Panc1 (cell line): ENCODE data around the gene TRIP4.
A peak's percentile ranks its signal among the peaks of the same experiment; 100 is the strongest.

Experiments used
- POLR2AphosphoS5 ChIP-seq: IDR thresholded peaks from 2 replicates; pipeline ENCODE4 v1.6.1; 2012; ENCODE audit warnings: mild to moderate bottlenecking, low read depth, low read length, moderate library complexity
- SIN3A ChIP-seq: IDR thresholded peaks from 2 replicates; pipeline ENCODE4 v1.6.1; 2012; ENCODE audit warnings: low read depth, mild to moderate bottlenecking, low read length, moderate library complexity, borderline replicate concordance; ENCODE audit not compliant: insufficient read depth
- TCF7L2 ChIP-seq: IDR thresholded peaks from 2 replicates; pipeline ENCODE4 v1.6.1; 2011; ENCODE audit warnings: mild to moderate bottlenecking, low read depth, low read length, inconsistent platforms
- TF ChIP-seq, protein P1 (sequence below): fragments of 450-650 bp; IDR thresholded peaks from 2 replicates; pipeline ENCODE4 v1.5.1; 2017; ENCODE audit warnings: mild to moderate bottlenecking
- TF ChIP-seq, protein P2 (sequence below), 2 experiments: IDR thresholded peaks; 2 replicates each; pipeline ENCODE4 v1.6.1; 2011 to 2012; ENCODE audit warnings: low read depth in 2 of 2, control low read depth in 1 of 2, low read length in 1 of 2, mild to moderate bottlenecking in 1 of 2, moderate library complexity in 1 of 2; ENCODE audit not compliant: insufficient read depth in 1 of 2

DNA sequence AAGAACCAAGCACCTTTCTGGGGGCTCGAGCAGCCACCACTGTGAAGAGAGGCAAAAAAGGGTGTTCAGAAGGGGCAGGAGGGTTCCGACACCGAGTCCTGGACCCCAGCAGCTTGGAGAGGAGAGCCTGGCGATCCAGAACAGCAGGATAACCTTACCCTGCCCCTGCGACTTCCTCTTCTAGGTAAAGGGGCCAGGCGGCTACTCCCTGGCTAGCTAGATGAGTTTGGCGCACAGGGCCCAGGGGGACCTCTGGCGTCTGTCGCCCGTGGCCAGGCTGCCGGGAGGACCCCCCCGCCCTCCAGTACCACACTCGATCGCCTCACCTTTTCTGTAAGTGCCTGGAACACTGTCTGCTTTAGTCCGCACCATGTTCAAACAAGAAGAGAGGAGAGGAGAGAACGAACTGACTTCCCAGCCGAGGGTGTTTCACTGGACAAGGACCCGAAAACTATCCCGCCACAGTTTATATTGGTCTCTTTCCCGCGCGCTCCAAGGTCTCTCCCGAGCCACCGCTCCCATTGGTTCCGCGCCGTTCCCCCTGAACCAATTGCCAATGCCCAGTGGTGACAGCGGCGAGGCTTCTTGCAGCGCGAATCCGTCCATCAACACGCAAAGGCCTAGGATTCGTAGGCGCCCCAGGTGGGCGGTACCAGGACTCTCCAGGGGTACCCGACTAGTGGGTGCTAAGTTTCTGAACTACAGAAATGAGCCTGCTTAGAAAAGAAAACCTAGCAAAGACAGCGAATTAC, 6.5 kb upstream of the TRIP4 start, which contains the start of gene PCLAF:
- TF ChIP-seq, protein P1, sequence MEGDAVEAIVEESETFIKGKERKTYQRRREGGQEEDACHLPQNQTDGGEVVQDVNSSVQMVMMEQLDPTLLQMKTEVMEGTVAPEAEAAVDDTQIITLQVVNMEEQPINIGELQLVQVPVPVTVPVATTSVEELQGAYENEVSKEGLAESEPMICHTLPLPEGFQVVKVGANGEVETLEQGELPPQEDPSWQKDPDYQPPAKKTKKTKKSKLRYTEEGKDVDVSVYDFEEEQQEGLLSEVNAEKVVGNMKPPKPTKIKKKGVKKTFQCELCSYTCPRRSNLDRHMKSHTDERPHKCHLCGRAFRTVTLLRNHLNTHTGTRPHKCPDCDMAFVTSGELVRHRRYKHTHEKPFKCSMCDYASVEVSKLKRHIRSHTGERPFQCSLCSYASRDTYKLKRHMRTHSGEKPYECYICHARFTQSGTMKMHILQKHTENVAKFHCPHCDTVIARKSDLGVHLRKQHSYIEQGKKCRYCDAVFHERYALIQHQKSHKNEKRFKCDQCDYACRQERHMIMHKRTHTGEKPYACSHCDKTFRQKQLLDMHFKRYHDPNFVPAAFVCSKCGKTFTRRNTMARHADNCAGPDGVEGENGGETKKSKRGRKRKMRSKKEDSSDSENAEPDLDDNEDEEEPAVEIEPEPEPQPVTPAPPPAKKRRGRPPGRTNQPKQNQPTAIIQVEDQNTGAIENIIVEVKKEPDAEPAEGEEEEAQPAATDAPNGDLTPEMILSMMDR = no peak
- TF ChIP-seq, protein P2, sequence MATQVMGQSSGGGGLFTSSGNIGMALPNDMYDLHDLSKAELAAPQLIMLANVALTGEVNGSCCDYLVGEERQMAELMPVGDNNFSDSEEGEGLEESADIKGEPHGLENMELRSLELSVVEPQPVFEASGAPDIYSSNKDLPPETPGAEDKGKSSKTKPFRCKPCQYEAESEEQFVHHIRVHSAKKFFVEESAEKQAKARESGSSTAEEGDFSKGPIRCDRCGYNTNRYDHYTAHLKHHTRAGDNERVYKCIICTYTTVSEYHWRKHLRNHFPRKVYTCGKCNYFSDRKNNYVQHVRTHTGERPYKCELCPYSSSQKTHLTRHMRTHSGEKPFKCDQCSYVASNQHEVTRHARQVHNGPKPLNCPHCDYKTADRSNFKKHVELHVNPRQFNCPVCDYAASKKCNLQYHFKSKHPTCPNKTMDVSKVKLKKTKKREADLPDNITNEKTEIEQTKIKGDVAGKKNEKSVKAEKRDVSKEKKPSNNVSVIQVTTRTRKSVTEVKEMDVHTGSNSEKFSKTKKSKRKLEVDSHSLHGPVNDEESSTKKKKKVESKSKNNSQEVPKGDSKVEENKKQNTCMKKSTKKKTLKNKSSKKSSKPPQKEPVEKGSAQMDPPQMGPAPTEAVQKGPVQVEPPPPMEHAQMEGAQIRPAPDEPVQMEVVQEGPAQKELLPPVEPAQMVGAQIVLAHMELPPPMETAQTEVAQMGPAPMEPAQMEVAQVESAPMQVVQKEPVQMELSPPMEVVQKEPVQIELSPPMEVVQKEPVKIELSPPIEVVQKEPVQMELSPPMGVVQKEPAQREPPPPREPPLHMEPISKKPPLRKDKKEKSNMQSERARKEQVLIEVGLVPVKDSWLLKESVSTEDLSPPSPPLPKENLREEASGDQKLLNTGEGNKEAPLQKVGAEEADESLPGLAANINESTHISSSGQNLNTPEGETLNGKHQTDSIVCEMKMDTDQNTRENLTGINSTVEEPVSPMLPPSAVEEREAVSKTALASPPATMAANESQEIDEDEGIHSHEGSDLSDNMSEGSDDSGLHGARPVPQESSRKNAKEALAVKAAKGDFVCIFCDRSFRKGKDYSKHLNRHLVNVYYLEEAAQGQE (IDR thresholded peaks at IDR 0.05; ENCODE audit: insufficient read depth in 1 of 2, low read depth in 2 of 2, low read length in 1 of 2) = no peak
- peak; percentile 87 for TF ChIP-seq SIN3A
- peak; percentile 97 for TF ChIP-seq POLR2AphosphoS5
- no peak for TF ChIP-seq TCF7L2
